Lung microvascular endothelial cell (primary cell): Measurements from ENCODE around the gene GNS. TPM values are rescaled to one million over a fixed set of nuclear protein-coding genes. Genes with fewer than 3 reads are reported as not detected.
"Not testable (repeated sequence)": the region's sequence is repeated elsewhere in the genome, so short reads cannot be mapped to it uniquely, and the experiment has no call there.

Experiments used
- DNase-seq, 2 donors: peaks; one replicate each; pipeline versions ENCODE4 v3.0.0 to v3.0.0-alpha.2; 2010; ENCODE audit warnings: low read depth in 2 of 2
- total RNA-seq: library from RNA; depleted of rRNA; stranded (reverse); fragments of >200 nt; gene quantifications from 2 replicates; pipeline ENCODE4 v1.2.1, GENCODE V29; 2014

GNS gene
- total RNA-seq, 1 donor from 2014 or later = 175 TPM

GRCh38 chr12:64699504-64700115 is 59.6 kb downstream of the GNS start:
- DNase-seq = no peak

GRCh38 chr12:64696080-64696741 is 63.0 kb downstream of the GNS start:
- DNase-seq = peak; percentile 45 to 53

- no peak for DNase-seq
Observed at GRCh38 chr12:64695550-64695949, 63.7 kb downstream of the GNS start.

GRCh38 chr12:64694130-64695040 is 64.8 kb downstream of the GNS start:
- no peak for DNase-seq

- no peak for DNase-seq
Observed at GRCh38 chr12:64691795-64692583, 67.2 kb downstream of the GNS start.

GRCh38 chr12:64691227-64691794 is 67.9 kb downstream of the GNS start:
- DNase-seq = no peak

GRCh38 chr12:64690236-64690635 is 69.0 kb downstream of the GNS start:
- DNase-seq = not testable (repeated sequence)

GRCh38 chr12:64688715-64689114 is 70.5 kb downstream of the GNS start:
- DNase-seq = no peak

- no peak for DNase-seq
Observed at GRCh38 chr12:64688219-64688618, 71.0 kb downstream of the GNS start.

- peak in 1 of 2 donors; percentile 47 for DNase-seq
Observed at GRCh38 chr12:64687816-64688215, 71.4 kb downstream of the GNS start.

- no peak for DNase-seq
Observed at GRCh38 chr12:64685605-64686004, 73.6 kb downstream of the GNS start.

- no peak for DNase-seq
Observed at GRCh38 chr12:64685050-64685449, 74.2 kb downstream of the GNS start.

GRCh38 chr12:64683816-64684543 is 75.2 kb downstream of the GNS start:
- DNase-seq = no peak

GRCh38 chr12:64682572-64683277 is 76.5 kb downstream of the GNS start:
- DNase-seq = peak; percentile 67 to 83

GRCh38 chr12:64681200-64682052 is 77.8 kb downstream of the GNS start:
- DNase-seq = no peak

- DNase-seq = no peak
Observed at GRCh38 chr12:64680235-64680634, 79.0 kb downstream of the GNS start.

- peak; percentile 81 to 90 for DNase-seq
Observed at GRCh38 chr12:64679487-64680001, 79.7 kb downstream of the GNS start.

GRCh38 chr12:64678835-64679234 is 80.4 kb downstream of the GNS start:
- DNase-seq = no peak

GRCh38 chr12:64678248-64678647 is 81.0 kb downstream of the GNS start:
- DNase-seq = no peak
